Ovary (tissue), 3 donors: ENCODE results near the gene HNRNPC.

Source experiments
- EP300 ChIP-seq: sonication (generic); formaldehyde crosslinking; IDR thresholded peaks from one replicate; pipeline ENCODE4 v1.6.1; 2017; ENCODE audit warnings: antibody characterized with exemption
- POLR2A ChIP-seq: fragments of 450-650 bp; IDR thresholded peaks from one replicate; pipeline ENCODE4 v1.6.1; 2017; ENCODE audit warnings: antibody characterized with exemption, mild to moderate bottlenecking, moderate library complexity
- TF ChIP-seq, protein P1 (sequence below), 3 donors: fragments of 450-650 bp in 2 of 3; fragments of 200-600 bp in 1 of 3; IDR thresholded peaks; one replicate each; pipeline versions ENCODE4 v1.5.1 to v1.8.0; 2016 to 2022; ENCODE audit warnings: antibody characterized with exemption in 3 of 3, mild to moderate bottlenecking in 1 of 3
- donor health status: DM: no; HTN: no; CAD: no.

DNA sequence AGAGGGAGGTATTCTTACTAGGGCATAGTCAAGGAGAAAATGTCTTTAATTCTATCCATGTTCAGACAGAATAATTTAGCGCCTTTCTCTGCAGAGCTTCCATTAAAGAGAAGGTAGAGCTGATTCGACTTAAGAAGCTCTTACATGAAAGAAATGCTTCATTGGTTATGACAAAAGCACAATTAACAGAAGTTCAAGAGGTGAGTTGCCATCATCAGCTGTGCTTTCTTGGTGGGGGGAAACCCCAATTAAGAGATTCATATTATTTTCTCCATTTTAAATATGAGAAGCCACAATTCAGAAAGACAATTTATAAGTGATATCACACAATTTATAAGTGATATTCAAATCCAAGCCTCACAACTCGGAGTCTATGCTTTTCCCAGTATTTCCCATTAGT is 38.4 kb upstream of the HNRNPC start:
- TF ChIP-seq, protein P1, sequence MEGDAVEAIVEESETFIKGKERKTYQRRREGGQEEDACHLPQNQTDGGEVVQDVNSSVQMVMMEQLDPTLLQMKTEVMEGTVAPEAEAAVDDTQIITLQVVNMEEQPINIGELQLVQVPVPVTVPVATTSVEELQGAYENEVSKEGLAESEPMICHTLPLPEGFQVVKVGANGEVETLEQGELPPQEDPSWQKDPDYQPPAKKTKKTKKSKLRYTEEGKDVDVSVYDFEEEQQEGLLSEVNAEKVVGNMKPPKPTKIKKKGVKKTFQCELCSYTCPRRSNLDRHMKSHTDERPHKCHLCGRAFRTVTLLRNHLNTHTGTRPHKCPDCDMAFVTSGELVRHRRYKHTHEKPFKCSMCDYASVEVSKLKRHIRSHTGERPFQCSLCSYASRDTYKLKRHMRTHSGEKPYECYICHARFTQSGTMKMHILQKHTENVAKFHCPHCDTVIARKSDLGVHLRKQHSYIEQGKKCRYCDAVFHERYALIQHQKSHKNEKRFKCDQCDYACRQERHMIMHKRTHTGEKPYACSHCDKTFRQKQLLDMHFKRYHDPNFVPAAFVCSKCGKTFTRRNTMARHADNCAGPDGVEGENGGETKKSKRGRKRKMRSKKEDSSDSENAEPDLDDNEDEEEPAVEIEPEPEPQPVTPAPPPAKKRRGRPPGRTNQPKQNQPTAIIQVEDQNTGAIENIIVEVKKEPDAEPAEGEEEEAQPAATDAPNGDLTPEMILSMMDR (IDR thresholded peaks at IDR 0.05), result no peak
- no peak for TF ChIP-seq POLR2A
- no peak for TF ChIP-seq EP300
